ENCODE measurements around the gene R3HDM2.

GRCh38 chr12:57247041-57247440 lies 183.8 kb downstream of the R3HDM2 start:
- TF ChIP-seq CTCF (IDR thresholded peaks at IDR 0.05; ENCODE audit: borderline replicate concordance, extremely low read depth, low read length, poor library complexity, severe bottlenecking) (no peak), EZH2 (IDR thresholded peaks at IDR 0.05; ENCODE audit: borderline replicate concordance, low read depth, low read length, severe bottlenecking) (no peak)
